ENCODE measurements around the gene NAB1.
A peak's percentile ranks its signal among the peaks of the same experiment; 100 is the strongest.

NAB1 gene

DNA sequence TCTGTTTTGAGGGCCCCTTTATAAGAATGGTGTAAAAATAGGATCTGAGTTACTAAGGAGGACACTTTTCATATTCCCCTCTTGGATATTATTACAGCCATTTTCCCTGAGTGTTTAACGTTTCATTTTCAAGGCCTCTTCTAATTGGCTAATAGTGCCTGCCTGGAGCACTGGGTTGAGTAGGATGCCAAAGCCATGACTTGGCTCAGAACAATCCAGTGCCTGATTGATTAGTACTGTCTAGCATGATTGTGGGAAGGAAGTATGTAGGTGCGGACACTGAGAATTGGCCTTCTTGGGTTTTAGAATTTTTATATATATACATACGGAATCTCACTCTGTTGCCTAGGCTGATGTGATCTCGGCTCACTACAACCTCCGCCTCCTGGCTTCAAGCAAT is 66.1 kb downstream of the NAB1 start:
- no peak for DNase-seq (ENCODE audit: low spot score)

DNA sequence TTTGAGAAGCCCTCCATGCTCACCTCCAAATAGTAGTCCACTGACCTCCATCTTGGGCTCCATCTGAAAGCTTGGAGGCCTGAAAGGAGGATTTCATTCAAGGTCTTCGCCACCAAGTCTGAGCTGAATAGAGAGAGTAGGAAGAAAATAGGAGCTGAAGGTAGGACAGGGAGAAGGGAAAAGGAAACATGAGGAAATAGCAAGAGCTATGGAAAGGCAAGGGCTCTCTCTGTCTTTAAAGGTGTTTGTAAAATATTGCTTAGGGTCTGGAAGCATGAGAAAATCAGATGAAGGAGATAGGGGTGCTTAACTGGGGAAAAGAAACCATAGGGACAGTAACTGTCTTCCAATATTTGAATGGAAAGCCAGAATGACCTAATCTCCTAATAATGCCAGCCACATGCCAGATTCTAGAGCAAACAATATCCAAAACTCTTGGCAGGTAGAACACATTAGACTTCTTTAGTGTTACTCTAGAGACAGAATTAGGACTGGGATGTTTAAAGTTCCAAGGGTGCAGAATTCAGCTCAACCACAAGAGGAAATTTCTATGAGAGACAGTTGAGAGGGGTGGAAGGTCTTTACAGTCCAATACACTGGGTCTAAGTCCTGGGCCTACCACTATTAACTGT is 67.4 kb downstream of the NAB1 start:
- no peak for DNase-seq (ENCODE audit: low spot score)

DNA sequence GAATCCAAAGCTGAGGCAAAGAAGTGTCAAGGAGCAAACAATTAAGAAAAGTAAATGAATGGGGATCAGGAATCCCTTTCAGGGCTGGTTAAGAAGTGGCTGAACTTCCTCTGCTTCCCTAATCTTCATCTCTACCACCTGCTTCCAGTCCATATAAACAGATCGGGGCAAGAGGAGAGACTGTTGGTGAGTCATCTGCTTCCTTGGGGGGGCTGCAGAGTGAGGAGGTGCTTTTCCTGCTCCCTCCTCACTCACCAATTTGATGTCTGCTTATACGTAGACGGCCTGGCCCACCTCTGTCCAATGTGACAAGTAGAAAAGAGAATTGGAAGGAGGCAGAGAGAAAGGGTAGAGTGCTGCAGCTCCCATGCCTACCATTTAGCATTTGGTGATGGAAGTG is 68.4 kb downstream of the NAB1 start:
- peak; percentile 23 for DNase-seq (ENCODE audit: low spot score)

DNA sequence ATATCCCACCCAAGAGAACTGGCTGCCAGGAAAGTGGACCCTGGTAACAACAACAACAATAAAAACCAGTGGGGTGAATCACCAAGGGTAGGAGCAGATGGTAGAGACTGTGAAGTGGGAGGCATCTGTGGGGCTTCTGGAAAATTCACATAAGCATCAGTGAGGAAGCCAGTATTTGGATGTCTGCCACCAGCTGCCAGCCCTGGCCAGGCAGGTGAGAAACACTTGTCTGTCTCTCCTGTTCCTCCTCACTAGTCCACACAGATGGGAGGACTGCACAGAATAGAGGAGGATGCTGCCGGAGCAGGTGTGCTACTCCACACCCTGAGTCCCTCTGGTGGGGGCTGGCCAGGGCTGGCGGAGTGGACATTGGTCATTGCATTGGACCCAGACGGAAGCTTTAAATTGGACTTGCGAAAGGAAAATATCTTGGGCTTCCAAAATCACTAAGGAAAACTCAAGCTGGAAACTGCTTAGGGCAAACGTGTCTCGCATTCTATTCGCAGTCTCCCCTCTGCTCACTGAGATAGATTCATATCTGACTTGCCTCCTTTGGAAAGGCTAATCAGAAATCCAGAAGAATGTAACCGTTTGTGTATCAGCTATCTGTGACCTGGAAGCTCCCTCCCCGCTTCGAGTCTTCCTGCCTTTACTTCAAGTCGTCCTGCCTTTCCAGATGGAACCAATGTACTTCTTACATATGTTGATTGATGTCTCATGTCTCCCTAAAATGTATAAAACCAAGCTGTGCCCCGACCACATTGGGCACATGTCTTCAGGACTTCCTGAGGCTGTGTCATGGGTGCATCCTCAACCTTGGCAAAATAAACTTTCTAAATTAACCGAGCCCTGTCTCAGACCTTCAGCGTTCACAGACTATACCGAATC is 69.1 kb downstream of the NAB1 start:
- peak; percentile 57 for DNase-seq (ENCODE audit: low spot score)

DNA sequence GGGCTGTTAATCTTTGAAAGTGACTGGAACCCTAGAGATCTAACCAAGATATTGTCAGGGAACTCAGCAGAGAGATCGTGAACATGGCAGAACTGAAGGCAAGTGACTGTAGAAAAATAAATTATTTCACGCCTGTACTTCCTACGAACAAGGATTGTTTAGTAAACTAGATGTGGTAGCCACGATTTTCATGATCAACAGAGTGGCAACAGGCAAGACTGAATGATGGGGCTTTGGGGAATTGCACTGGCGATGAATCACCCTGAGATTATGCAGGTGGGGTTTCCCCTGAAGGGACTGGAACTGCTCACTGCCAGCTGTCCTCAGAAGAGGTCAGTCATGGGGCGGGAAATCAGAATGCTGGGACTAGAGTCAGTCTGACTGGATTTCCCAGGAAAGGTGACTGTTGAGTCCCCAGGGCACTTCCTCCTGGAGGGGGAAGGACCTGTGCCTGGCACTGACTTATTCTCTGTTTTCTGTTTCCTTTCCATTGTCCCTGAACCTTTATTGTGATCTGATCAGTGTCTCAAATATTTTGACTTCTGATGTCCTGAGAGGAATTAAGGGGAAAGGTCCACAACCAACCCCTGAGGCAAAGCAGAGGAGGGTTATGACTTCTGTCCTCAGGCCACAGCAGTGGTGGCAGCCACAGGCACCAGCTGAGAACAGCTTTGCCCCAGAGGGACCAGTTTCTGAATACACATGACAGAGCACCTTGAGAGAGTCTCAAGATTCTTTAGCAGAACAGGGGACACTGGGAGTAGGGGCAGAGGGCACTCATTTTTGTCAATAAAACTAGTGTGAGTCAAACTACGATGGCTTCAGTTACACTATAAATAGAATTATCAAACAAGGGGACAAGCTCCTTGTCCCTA is 70.0 kb downstream of the NAB1 start:
- DNase-seq (ENCODE audit: low spot score), result peak; percentile 98

DNA sequence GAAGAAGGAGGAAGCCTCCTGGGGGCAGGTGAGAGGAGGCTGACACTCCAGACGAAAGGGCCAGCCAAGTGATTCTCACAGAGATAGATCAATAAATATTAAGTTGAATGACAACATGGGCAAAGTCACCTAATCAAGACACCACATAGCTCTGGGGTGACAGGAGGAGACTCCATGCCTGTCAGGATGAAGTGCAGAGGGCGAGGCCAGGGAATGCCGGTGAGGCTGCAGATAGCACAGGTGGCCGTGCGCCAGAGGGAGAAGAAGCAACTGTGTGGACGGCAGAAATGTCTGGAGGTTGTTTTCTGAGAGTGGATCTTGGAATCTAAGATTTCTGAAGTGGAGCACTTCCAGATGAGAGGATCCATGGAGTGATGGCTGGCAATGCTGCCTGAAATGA is 71.4 kb downstream of the NAB1 start:
- DNase-seq (ENCODE audit: low spot score), result no peak

DNA sequence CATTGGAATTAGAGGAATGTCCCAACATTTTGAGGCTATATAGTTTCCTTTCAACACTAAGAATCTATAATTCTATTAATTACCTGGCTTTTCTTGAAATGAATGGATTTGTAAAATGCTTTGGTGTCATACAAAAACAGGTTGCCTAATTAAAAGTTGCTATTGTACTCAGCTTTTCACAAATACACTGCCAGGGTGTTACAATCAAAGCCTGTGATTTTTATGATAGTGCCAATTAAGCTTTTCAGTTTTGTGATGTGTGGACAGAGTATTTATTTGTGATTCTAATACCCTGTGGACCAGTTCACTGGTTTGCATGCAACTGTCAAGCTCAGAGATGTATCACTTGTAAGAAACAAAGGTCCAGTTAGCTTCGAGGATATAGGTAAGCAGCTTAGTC is 71.8 kb downstream of the NAB1 start:
- DNase-seq (ENCODE audit: low spot score), result no peak

DNA sequence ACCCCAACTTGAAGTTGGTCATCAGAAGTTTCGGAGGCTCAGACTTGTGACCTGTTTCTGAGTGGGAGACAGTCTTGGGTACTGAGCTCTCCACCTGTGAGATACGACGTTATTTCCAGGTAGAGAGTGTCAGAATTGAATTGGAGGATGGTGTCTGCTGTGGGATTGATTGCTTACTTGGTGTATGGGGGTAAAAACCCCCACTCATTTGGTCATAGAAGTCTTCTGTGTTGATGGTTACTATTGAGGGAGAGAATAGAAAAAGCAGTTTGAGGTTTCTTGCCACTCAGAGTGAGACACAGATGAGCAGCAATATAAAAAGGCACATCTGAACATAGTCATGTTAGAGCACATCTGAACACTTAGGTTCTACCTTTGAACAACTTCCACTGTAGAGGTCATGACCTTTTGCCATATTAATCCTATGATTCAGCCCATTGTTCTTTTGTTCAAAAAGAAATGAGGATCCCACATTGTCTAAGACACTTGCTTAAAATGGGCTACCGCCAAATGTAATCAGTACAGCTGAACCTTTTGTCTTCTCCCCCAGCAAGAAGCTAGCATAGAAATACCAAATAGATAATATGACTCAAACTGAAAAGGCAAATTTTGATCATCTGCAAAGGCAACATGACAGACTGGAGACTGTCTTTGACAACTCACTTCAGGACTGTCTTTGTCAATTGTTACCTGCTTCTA is 73.3 kb downstream of the NAB1 start:
- peak; percentile 78 for DNase-seq (ENCODE audit: low spot score)

DNA sequence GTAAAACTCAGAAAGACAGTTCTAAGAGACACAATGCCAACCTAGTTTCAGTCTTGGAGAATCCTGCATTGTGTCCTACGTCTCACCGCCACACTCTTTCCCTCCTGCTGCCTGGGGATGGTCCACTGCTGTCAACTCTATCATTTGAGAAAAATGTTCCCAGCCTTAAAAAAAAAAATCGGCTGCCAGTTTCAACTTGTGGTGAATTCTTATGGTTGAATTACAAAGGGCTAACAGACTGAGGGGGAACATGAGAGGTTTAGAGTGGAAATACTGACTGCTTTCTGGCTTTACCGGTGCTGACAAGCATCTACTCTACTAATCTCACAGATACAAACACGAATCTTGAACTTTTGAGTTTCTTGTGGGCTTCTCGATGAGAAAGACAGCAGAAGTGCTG is 74.0 kb downstream of the NAB1 start:
- no peak for DNase-seq (ENCODE audit: low spot score)

DNA sequence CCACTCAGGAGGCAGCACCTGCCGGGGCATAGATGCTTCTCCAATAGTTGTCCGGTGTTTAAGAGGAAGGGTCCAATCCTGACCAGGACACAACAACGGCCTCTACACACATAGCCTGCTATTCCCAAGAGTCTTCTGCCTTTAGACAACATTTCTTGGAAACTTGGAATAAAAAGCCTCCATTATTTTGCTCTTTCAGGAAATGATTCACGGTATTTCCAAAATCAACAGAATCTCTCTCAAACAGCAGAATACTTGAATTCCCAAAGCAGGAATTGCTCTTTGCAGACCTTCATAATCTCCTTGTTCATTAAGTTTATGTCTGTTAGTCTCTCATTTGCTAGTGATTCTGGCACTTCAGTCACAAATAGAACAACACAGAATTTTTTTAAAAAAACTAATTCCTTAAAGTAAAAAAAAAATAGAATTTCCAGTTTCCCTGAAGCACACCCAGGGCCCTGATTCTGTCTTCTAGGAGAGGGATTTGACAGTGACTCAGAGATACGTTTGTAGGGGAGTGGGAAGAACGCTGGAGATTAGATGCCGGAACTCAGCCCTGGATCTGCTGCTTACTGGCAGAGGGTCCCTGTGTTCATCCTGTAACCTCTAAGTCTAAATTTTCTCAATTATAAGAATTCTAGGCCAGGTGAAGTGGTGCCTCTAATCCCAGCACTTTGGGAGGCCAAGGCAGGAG is 74.7 kb downstream of the NAB1 start:
- peak; percentile 45 for DNase-seq (ENCODE audit: low spot score)

DNA sequence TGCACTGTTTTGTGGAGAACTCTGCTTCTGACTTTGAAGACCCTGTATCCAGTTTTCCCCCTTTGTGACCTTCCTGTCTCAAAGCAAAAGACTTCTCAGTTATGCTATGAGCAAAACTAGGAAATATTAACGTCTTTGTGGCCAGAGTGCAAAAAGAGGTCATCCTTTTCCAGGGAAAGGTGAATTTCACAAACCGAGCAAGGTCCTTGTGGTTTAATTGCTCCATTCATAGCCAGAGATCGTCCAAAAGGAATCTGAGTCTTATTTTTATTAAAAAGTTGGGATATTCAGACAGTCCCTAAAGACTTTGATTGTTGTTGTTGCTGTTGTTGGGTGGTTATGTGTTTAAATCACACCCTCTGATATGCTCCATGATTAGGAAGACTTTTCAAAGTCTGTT is 77.4 kb downstream of the NAB1 start:
- DNase-seq (ENCODE audit: low spot score), result no peak

DNA sequence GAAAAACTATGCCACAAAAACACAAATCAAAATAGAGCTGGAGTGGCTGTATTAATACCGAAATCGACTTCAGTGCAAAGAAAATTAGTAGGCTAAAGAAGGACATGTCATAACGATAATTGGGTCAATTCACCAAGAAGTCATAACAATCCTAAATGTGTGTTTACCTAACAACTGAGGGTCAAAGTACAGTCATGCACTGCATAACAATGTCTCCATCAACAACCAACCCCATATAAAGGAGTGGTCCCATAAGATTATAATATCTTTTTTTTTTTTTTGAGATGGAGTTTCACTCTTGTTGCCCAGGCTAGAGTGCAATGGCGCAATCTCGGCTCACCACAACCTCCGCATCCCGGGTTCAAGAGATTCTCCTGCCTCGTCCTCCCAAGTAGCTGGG is 87.5 kb downstream of the NAB1 start:
- no peak for DNase-seq (ENCODE audit: low spot score)

DNA sequence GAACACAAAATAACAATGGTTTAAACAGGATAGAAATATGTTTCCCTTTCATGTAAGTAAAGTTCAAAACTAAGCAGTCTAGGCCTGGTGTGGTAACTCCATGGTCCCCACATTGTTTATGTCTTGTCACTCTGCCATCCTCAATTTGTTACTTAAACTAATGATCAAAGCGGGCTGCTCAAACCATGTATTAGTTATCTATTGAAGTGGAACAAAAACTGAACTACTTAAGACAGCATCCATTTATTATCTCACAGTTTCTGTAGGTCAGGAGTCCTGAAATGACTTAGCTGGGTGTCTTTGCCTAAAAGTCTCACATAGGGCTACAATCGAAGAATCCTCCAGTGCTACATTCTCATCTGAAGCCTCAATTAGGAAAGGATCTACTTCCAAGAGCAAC is 91.6 kb downstream of the NAB1 start:
- DNase-seq (ENCODE audit: low spot score), result no peak

Measured in kidney capillary endothelial cell (primary cell).